Activated CD4-positive, alpha-beta T cell treated with anti-CD3 and anti-CD28 coated beads, Interleukin-2, amount 50 U/mL, for 24 hours (primary cell): Measurements from ENCODE around the gene RPL15.

Experiments used
- DNase-seq, 2 donors: peaks; one replicate each; pipeline ENCODE4 v3.0.0-alpha.2; 2020; ENCODE audit warnings: low read depth in 1 of 2, low spot score in 1 of 2

Gene RPL15

DNA sequence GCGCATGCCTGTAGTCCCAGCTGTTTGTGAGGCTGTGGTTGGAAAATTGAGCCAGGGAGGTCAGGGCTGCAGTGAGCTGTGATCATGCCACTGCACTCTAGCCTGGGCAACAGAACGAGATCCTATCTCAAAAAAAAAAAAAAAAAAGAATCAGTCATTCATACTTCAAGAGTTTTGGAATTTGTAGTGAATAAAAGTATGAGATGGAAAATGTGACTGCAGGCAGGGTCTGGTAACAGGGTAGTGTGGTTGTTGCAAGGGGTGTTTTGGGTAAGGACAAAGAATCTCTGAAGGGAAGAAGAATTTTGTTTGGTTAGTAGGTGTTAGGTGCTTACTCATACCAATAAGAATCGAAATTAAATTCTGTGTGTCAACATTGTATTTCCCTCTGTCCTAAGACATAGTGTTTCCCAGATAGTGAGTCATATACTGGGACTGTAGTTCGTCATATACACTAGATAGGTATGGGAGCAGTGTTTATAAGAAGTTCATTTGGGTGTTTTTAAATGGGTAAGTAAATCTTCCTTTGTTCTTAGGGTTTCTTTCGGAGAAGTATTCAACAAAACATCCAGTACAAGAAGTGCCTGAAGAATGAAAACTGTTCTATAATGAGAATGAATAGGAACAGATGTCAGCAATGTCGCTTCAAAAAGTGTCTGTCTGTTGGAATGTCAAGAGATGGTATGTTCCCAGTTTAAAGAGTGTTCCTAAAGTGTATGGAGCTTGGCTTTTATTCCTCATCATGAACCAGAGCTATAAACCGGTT, 42.4 kb downstream of the RPL15 start:
- no peak for DNase-seq

DNA sequence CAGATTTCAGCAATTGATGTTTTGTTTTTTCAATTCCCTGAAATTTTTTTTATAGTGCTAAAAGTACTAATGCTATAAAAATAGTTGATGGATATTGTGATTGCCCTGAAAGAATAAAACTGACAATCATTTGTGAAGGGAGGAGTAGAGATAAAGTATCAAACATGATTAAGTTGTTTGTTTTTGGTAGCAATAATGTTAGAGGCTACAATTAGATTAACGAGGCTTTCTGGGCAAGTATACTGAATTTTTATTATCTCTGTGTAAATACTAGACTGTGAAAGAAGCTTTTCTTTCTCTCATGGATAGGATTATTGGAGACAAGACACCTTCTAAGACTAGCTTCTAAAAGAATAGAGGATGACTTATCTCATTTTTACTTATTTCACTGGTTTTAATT, 43.7 kb downstream of the RPL15 start:
- DNase-seq, result no peak

DNA sequence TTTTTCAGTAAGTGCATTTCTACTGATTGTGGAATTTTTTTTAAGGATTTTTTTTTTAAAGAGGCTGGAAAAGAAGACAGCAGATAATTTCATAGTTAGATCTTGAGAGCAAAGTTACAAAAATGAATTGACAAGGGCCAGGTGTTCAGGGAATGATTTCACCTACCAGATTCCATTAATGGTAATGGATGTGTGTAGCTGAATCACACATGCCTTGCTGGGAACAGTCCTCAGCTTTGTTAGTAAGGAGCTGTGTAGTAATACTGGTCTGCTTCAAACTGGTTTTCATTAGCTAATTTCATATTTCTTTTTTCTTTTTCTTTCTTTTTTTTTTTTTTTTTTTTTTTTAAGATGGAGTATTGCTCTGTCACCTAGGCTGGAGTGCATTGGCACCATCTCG, 44.1 kb downstream of the RPL15 start:
- no peak for DNase-seq

DNA sequence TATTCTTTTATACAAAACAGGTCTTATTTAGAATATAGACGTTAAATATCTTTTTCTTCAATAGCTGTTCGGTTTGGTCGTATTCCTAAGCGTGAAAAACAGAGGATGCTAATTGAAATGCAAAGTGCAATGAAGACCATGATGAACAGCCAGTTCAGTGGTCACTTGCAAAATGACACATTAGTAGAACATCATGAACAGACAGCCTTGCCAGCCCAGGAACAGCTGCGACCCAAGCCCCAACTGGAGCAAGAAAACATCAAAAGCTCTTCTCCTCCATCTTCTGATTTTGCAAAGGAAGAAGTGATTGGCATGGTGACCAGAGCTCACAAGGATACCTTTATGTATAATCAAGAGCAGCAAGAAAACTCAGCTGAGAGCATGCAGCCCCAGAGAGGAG, 45.0 kb downstream of the RPL15 start:
- DNase-seq, result no peak

DNA sequence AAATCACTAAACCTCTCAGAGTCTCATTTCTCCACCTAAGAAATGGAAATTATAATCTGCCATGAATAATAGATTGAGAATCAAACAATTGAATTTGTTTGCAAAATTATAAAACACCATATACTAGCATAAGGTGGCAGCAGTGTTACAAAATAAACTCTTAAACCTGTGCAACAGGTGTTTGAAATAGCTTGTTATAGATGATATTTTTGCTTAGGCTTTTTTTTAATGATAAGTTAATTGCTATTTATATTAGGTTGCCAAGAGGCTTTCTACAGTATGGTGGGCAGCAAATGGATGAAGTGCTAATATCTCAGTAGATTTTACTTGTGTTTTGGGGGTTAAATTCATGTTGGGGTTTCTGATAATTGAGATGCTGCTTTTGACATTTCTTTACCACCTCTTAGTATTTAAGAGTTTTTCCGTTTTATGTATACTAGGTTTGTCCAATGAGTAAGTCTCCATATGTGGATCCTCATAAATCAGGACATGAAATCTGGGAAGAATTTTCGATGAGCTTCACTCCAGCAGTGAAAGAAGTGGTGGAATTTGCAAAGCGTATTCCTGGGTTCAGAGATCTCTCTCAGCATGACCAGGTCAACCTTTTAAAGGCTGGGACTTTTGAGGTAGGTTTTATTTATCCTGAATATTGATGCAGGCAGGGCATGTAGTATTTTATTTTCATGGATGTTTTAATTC, 47.8 kb downstream of the RPL15 start:
- DNase-seq, result no peak

DNA sequence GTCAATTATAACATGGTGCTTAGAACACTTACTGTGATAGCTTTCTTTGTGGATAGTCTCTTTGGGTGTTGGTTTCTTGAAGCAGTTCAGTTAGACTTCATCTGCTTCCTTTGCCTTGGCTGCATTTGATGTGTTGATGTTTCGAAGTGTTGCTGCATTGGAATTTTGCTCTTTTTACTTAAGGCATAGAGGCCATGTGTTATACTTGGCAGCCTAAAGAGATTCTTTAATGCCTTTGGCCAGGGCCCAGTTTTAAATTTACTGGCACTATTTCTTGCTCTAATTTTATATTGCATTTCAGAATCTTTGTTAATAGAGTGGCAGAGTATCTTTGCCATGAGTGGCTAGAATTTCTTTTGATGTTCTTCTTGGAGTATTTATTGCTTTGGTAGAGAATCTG, 49.4 kb downstream of the RPL15 start:
- DNase-seq, result no peak

DNA sequence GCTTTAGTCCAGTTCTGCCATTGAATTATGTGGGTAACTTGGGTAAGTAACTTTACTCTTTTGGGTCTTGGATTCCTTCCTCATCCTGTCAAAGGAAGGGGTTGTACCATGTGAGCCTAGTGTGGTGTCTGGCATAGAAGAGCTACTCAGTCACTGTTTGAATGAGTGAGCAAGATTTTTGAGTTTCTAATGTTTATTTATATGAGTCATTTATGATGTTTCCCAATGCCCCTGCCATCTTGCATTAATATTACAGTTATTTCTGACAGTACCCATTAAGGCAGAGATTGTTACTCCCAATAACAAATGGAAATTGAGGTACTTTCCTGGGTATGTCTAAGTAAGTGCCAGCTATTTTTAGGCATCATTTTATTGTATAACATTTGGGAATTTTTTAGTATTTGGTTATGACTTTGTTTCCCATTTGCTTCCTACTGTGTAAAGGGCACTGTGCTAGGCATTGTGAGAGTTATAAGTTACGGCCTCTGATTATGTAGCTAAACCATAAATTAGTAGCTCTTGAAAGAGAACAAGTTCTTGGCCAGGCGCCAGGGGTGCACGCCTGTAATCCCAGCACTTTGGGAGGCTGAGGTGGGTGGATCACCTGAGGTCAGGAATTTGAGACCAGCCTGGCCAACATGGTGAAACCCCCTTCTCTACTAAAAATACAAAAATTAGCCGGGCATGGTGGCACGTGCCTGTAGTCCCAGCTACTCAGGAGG, 51.7 kb downstream of the RPL15 start:
- DNase-seq, result no peak

DNA sequence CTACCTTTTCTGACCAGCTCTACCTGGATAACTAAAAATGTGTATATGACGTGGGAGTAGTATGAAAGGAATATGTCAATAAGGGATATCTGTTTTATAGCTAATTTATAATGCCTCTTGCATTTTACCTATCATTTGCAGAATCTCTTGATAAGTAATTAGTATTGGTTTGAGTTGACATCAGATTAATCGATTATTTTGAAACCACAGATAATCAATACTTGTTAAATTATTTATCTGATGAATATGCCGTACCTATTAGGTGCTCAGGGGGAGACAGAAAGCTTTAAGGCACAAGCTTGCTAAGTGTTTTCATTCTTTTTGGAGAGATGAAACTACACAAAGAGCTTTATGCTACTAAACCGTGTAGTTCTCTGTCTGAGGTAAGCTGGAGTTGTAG, 52.5 kb downstream of the RPL15 start:
- DNase-seq, result no peak
